PC-9 (cell line): ENCODE results near the gene ANKIB1.

Experiments
- CTCF ChIP-seq: fragments of 200-600 bp; sonication (generic); conservative IDR thresholded peaks from 2 replicates; pipeline ENCODE4 v1.6.1; 2017; ENCODE audit warnings: mixed run types, antibody characterized with exemption, mild to moderate bottlenecking, moderate library complexity
- EZH2 ChIP-seq: fragments of 200-600 bp; sonication (generic); IDR thresholded peaks from 2 replicates; pipeline ENCODE4 v1.8.0; 2017; ENCODE audit warnings: antibody characterized with exemption, low read depth

- TF ChIP-seq CTCF (no peak), EZH2 (no peak)
Observed at GRCh38 chr7:92360387-92360786, 114.6 kb downstream of the ANKIB1 start.
